CD14-positive monocyte (primary cell): ENCODE data around the gene S1PR4. TPM values are rescaled to one million over a fixed set of nuclear protein-coding genes. Genes with fewer than 3 reads are reported as not detected.

Source experiments
- DNase-seq, 3 donors: peaks; one replicate each; pipeline ENCODE4 v3.0.0-alpha.2; 2011 to 2022
- H2AFZ ChIP-seq: 2 replicates; pipeline ENCODE4 v1.6.0; 2012; ENCODE audit warnings: mild to moderate bottlenecking, low read depth, low read length, inconsistent platforms; ENCODE audit not compliant: insufficient read depth, poor library complexity, severe bottlenecking
- H3K27ac ChIP-seq, 2 donors: 1 replicate in 1 of 2; 2 replicates in 1 of 2; pipeline ENCODE4 v1.5.1; 2012 to 2013; ENCODE audit warnings: low read length in 2 of 2, control low read depth in 1 of 2, inconsistent platforms in 1 of 2, low read depth in 1 of 2, mild to moderate bottlenecking in 1 of 2
- H3K27me3 ChIP-seq, 2 donors: one replicate each; pipeline versions ENCODE4 v1.6.0 to v1.6.1; 2011 to 2013; ENCODE audit warnings: low read length in 2 of 2; ENCODE audit not compliant: control insufficient read depth in 2 of 2, insufficient read depth in 2 of 2
- H3K36me3 ChIP-seq, 2 donors: replicated peaks in 1 of 2; 1 replicate in 1 of 2; 2 replicates in 1 of 2; pipeline versions ENCODE4 v1.5.1 to v1.6.1; 2012 to 2013; ENCODE audit warnings: low read length in 2 of 2, control low read depth in 1 of 2, inconsistent platforms in 1 of 2, mild to moderate bottlenecking in 1 of 2; ENCODE audit not compliant: insufficient read depth in 2 of 2, control insufficient read depth in 1 of 2
- H3K4me1 ChIP-seq, 2 donors: 1 replicate in 1 of 2; 2 replicates in 1 of 2; pipeline versions ENCODE4 v1.5.1 to v1.6.1; 2012 to 2013; ENCODE audit warnings: low read length in 2 of 2, control low read depth in 1 of 2, inconsistent platforms in 1 of 2, mild to moderate bottlenecking in 1 of 2, moderate library complexity in 1 of 2; ENCODE audit not compliant: insufficient read depth in 2 of 2, control insufficient read depth in 1 of 2
- H3K4me2 ChIP-seq: replicated peaks from 2 replicates; pipeline ENCODE3; 2012; ENCODE audit warnings: low read length, moderate library complexity, mild to moderate bottlenecking; ENCODE audit not compliant: poor library complexity, severe bottlenecking; ENCODE audit errors: extremely low read depth
- H3K4me3 ChIP-seq, 3 experiments: fragments of 200-600 bp in 1 of 3; sonication (generic) in 1 of 3; replicated peaks in 1 of 3; 1 replicate in 2 of 3; 2 replicates in 1 of 3; pipeline ENCODE4 v1.5.1; 2011 to 2013; ENCODE audit warnings: low read length in 3 of 3, mild to moderate bottlenecking in 3 of 3, control low read depth in 2 of 3, low read depth in 2 of 3, inconsistent platforms in 1 of 3, moderate library complexity in 1 of 3
- H3K79me2 ChIP-seq: 2 replicates; pipeline ENCODE4 v1.6.0; 2012; ENCODE audit warnings: mild to moderate bottlenecking, control low read depth, inconsistent platforms, low read length, moderate library complexity; ENCODE audit not compliant: insufficient read depth
- H3K9ac ChIP-seq: 2 replicates; pipeline ENCODE4 v1.6.0; 2017; ENCODE audit warnings: low read length, mild to moderate bottlenecking; ENCODE audit not compliant: insufficient read depth, poor library complexity, severe bottlenecking
- H3K9me3 ChIP-seq, 2 donors: replicated peaks in 1 of 2; 1 replicate in 1 of 2; 2 replicates in 1 of 2; pipeline versions ENCODE4 v1.5.1 to v1.6.1; 2012 to 2013; ENCODE audit warnings: low read length in 2 of 2, control low read depth in 1 of 2; ENCODE audit not compliant: control insufficient read depth in 1 of 2, insufficient read depth in 1 of 2
- H4K20me1 ChIP-seq: 2 replicates; pipeline ENCODE4 v1.6.0; 2012; ENCODE audit warnings: mild to moderate bottlenecking, low read length, control low read depth, moderate library complexity; ENCODE audit not compliant: insufficient read depth
- H3K27ac Mint-ChIP-seq, 7 donors: one replicate each; pipeline ENCODE4 v1.8.0; 2020; ENCODE audit warnings: mild to moderate bottlenecking in 7 of 7, mixed read lengths in 7 of 7, moderate library complexity in 6 of 7, inconsistent platforms in 2 of 7
- H3K27me3 Mint-ChIP-seq, 3 donors: one replicate each; pipeline ENCODE4 v1.8.0; 2021 to 2022; ENCODE audit warnings: low read depth in 3 of 3, mild to moderate bottlenecking in 3 of 3, mixed read lengths in 3 of 3, moderate library complexity in 3 of 3, inconsistent platforms in 1 of 3
- H3K36me3 Mint-ChIP-seq, 2 donors: one replicate each; pipeline ENCODE4 v1.8.0; 2020; ENCODE audit warnings: mixed read lengths in 2 of 2, inconsistent platforms in 1 of 2, mild to moderate bottlenecking in 1 of 2
- H3K4me1 Mint-ChIP-seq: one replicate; pipeline ENCODE4 v1.8.0; 2020; ENCODE audit warnings: mild to moderate bottlenecking, mixed read lengths
- H3K4me3 Mint-ChIP-seq, 2 donors: one replicate each; pipeline ENCODE4 v1.8.0; 2020; ENCODE audit warnings: mild to moderate bottlenecking in 2 of 2, mixed read lengths in 2 of 2, moderate library complexity in 1 of 2
- H3K9me3 Mint-ChIP-seq, 7 donors: one replicate each; pipeline ENCODE4 v1.8.0; 2020 to 2022; ENCODE audit warnings: mixed read lengths in 7 of 7, mild to moderate bottlenecking in 6 of 7, moderate library complexity in 6 of 7, inconsistent platforms in 2 of 7
- CTCF ChIP-seq: fragments of 200-600 bp; IDR thresholded peaks from one replicate; pipeline ENCODE4 v1.8.0; 2022; ENCODE audit warnings: antibody characterized with exemption, mild to moderate bottlenecking
- WGBS: methylation state at CpG from one replicate; pipeline ENCODE4 v1.1.5; 2013; ENCODE audit warnings: missing lambda C conversion rate; ENCODE audit not compliant: insufficient coverage; 5-methylcytosine and 5-hydroxymethylcytosine counted together
- intact Hi-C, 2 donors: fragments of 100-400 bp; cut with micrococcal nuclease; formaldehyde crosslinking; loops; one replicate each; pipeline versions ENCODE4 v1.15.0 to v1.15.1; 2023
- polyA plus RNA-seq, 3 donors: library from polyadenylated mRNA; depleted of rRNA in 1 of 3; unstranded in 2 of 3; stranded (reverse) in 1 of 3; fragments of 300-500 nt in 2 of 3; fragments of >200 nt in 1 of 3; fragmentation: Illumina TruSeq in 2 of 3; gene quantifications; 1 replicate in 2 of 3; 2 replicates in 1 of 3; pipeline ENCODE4 v1.2.3, GENCODE V29; 2012 to 2021

S1PR4 gene
- polyA plus RNA-seq, 3 donors = 28.5 to 131 (median 105) TPM

GRCh38 chr19:3149526-3150505 lies 28.8 kb upstream of the S1PR4 start:
- H3K4me3 Mint-ChIP-seq = no peak overlapping the region
- H3K27ac Mint-ChIP-seq = peak overlapping the region in 2 of 7 donors; percentile 51 to 54
- no peaks in the 10 kb centered on the region for H3K9me3 ChIP-seq
- H3K9ac ChIP-seq = no peak overlapping the region
- H3K27ac ChIP-seq = no peak overlapping the region
- TF ChIP-seq CTCF = no peak
- no peak overlapping the region for H3K4me3 ChIP-seq
- no peaks in the 10 kb centered on the region for H3K27me3 ChIP-seq
- H3K36me3 Mint-ChIP-seq = peaks cover 27 to 37% of the 10 kb centered on the region in 2 donors
- peaks cover 37% of the 10 kb centered on the region for H3K79me2 ChIP-seq
- 96% methylated on average over 26 of the region's 35 CpGs for WGBS
- H4K20me1 ChIP-seq = peaks cover 82% of the 10 kb centered on the region
- peaks cover 16% of the 10 kb centered on the region for H3K4me1 Mint-ChIP-seq
- no peak overlapping the region for H2AFZ ChIP-seq
- no peak overlapping the region for H3K4me2 ChIP-seq
- intact Hi-C loops = loop anchor here in 1 of 2 donors (5.0 kb wide), 1 partner anchor 32 kb away; no protein-coding TSS in a partner anchor
- no peaks in the 10 kb centered on the region for H3K9me3 Mint-ChIP-seq
- peaks cover 50 to 62% of the 10 kb centered on the region in 2 donors for H3K36me3 ChIP-seq
- DNase-seq = no peak
- H3K27me3 Mint-ChIP-seq = peaks cover 0 to 4% (median under 1%) of the 10 kb centered on the region in 3 donors
- peaks cover 22 to 34% of the 10 kb centered on the region in 2 donors for H3K4me1 ChIP-seq

GRCh38 chr19:3150739-3151329 lies 27.7 kb upstream of the S1PR4 start:
- Mint-ChIP-seq H3K27ac (peak overlapping the region in 2 of 7 donors; percentile 7 to 45), H3K36me3 (peaks cover 32 to 37% of the 10 kb centered on the region in 2 donors), H3K9me3 (no peaks in the 10 kb centered on the region), H3K4me1 (peaks cover 10% of the 10 kb centered on the region), H3K27me3 (peaks cover 0 to 4% (median 2%) of the 10 kb centered on the region in 3 donors), H3K4me3 (no peak overlapping the region)
- 100% methylated on average over 3 of the region's 5 CpGs for WGBS
- H3K9ac ChIP-seq = no peak overlapping the region
- H3K36me3 ChIP-seq = peaks cover 59 to 72% of the 10 kb centered on the region in 2 donors
- H4K20me1 ChIP-seq = peaks cover 92% of the 10 kb centered on the region
- no peak for DNase-seq
- no peaks in the 10 kb centered on the region for H3K9me3 ChIP-seq
- TF ChIP-seq CTCF = no peak
- intact Hi-C loops = no loop called here
- H3K4me3 ChIP-seq = no peak overlapping the region
- peaks cover 18 to 31% of the 10 kb centered on the region in 2 donors for H3K4me1 ChIP-seq
- H3K27me3 ChIP-seq = no peaks in the 10 kb centered on the region
- no peak overlapping the region for H3K4me2 ChIP-seq
- H3K79me2 ChIP-seq = peaks cover 34% of the 10 kb centered on the region
- no peak overlapping the region for H3K27ac ChIP-seq
- no peak overlapping the region for H2AFZ ChIP-seq
